Retinal pigment epithelial cell (primary cell): Measurements from ENCODE around the gene RAX2.

Source experiments
- DNase-seq: peaks from one replicate; pipeline ENCODE4 v3.0.0-alpha.2; 2010; ENCODE audit warnings: low read depth
- H3K4me3 ChIP-seq: 2 replicates; pipeline ENCODE4 v1.5.1; 2011; ENCODE audit warnings: mild to moderate bottlenecking, low read length, control low read depth, moderate library complexity
- TF ChIP-seq, protein P1 (sequence below): conservative IDR thresholded peaks from 2 replicates; pipeline ENCODE4 v1.5.1; 2011; ENCODE audit warnings: low read depth, low read length, control low read depth, inconsistent platforms

The RAX2 gene

GRCh38 chr19:3740431-3740830 is 31.6 kb downstream of the RAX2 start:
- H3K4me3 ChIP-seq = no peak overlapping the region
- no peak for DNase-seq
- TF ChIP-seq, protein P1, sequence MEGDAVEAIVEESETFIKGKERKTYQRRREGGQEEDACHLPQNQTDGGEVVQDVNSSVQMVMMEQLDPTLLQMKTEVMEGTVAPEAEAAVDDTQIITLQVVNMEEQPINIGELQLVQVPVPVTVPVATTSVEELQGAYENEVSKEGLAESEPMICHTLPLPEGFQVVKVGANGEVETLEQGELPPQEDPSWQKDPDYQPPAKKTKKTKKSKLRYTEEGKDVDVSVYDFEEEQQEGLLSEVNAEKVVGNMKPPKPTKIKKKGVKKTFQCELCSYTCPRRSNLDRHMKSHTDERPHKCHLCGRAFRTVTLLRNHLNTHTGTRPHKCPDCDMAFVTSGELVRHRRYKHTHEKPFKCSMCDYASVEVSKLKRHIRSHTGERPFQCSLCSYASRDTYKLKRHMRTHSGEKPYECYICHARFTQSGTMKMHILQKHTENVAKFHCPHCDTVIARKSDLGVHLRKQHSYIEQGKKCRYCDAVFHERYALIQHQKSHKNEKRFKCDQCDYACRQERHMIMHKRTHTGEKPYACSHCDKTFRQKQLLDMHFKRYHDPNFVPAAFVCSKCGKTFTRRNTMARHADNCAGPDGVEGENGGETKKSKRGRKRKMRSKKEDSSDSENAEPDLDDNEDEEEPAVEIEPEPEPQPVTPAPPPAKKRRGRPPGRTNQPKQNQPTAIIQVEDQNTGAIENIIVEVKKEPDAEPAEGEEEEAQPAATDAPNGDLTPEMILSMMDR = no peak

DNA sequence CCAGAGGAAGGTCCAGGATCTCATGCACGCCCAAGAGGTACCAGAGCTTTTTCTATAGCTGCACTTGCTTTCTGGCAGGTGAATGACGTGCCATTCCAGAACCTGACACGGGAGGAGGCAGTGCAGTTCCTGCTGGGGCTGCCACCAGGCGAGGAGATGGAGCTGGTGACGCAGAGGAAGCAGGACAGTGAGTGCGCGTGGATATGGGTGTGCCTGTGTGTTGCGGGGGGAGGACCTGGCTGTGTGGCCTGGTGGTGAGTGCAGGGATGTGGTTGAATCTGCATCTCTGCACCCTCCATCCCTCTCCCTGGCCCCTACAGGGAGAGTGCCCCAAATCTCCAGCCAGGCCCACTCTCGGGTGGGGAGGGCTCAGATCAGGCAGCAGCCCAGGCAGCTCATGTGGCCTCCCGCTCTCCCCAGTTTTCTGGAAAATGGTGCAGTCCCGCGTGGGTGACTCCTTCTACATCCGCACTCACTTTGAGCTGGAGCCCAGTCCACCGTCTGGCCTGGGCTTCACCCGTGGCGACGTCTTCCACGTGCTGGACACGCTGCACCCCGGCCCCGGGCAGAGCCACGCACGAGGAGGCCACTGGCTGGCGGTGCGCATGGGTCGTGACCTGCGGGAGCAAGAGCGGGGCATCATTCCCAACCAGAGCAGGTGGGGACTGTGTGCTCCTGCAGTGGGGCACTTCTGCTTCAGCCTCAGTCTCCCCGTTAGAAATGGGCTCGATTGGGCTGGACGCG is 33.4 kb downstream of the RAX2 start:
- TF ChIP-seq, protein P1 = no peak
- DNase-seq = no peak
- no peak overlapping the region for H3K4me3 ChIP-seq

DNA sequence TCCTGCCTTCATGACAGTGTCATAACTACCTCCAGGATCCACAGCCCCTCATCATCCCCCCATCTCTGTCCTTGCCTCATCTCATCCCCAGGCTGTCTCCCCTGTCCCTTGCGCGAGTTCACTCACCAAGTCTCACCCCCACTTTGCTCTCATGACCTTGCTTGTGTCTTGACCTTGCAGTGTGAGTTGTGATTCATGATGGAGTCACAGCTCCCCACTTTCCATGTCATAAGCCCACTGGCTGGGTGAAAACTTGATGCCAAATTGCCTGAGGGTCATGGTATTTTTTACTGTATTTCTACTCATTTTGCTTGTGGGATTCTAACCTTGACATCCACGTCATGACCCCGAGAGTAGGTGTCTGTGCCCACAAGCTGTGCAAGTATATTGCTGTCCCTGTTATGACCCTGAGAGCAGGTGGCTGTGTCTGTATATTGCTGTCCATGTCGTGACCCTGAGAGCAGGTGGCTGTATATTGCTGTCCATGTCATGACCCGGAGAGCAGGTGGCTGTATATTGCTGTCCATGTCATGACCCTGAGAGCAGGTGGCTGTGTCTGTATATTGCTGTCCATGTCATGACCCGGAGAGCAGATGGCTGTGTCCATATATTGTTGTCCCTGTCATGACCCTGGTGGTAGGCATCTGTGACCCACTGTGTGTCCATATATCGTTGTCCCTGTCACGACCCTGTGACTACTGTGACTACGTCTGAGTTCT is 34.4 kb downstream of the RAX2 start:
- no peak overlapping the region for H3K4me3 ChIP-seq
- no peak for DNase-seq
- TF ChIP-seq, protein P1 = no peak

DNA sequence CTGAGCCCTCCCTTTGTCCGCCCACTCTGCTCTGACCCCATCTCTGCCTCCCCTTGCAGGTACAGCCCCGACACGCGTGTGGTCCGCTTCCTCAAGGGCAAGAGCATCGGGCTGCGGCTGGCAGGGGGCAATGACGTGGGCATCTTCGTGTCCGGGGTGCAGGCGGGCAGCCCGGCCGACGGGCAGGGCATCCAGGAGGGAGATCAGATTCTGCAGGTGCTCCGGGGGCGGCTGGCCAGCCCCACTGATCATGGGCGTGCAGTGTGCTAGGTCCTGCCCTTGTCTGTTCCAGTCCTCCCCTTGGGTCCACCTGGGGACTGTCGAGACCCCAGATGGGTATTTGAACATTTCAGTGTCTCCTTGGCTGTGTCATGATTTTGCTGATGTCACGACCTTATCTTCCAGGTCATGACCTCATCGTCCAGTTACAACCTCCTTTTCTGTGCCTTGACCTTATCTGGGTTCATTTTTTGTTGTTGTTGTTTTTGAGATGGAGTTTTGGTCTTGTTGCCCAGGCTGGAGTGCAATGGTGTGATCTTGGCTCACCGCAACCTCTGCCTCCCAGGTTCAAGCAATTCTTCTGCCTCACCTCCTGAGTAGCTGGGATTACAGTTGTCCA is 35.8 kb downstream of the RAX2 start:
- DNase-seq = no peak
- TF ChIP-seq, protein P1 = no peak
- H3K4me3 ChIP-seq = no peak overlapping the region

DNA sequence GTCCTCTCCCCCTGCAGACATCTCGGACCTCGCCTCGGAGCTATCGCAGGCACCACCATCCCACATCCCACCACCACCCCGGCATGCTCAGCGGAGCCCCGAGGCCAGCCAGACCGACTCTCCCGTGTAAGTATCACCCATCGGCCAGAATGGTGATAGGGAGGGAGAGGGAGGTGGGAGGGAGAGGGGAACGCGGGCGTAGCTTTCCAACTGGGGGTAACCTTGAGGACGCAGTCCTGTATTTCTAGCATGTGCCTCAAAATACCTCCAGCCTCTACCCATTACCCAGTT is 37.8 kb downstream of the RAX2 start:
- H3K4me3 ChIP-seq = no peak overlapping the region
- no peak for DNase-seq
- TF ChIP-seq, protein P1 = no peak

DNA sequence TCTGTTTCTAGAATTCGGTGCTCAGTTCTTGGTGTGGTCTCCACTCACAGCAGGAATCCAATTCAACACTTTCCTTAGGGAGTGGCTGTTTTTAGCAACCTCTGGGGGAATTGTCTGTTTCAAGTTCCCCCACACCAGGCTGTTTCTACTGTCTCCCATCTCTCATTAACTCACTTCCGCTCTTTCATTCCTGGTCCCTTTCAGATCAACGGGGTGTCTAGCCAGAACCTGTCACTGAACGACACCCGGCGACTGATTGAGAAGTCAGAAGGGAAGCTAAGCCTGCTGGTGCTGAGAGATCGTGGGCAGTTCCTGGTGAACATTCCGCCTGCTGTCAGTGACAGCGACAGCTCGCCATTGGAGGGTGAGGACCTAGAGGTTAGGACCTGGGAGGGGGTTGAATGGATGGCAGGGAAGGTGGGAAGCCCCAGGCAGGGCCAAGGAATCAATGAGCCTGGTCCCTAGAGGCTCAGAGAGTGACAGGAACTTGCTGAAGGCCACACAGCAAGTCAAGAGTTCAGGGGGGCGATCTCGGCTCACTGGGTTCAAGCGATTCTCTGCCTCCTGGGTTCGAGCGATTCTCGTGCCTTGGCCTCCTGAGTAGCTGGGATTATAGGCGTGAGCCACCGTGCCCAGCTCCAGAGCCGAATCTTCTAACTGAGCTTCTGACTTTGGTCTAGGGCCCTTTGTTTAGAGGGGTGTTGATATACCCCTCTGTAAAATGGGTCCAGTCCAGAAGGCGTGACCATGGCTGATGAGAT is 38.3 kb downstream of the RAX2 start:
- no peak overlapping the region for H3K4me3 ChIP-seq
- TF ChIP-seq, protein P1 = no peak
- no peak for DNase-seq
